Endothelial cell of umbilical vein (primary cell): ENCODE data around the gene IQGAP2. TPM values are rescaled to one million over a fixed set of nuclear protein-coding genes. Genes with fewer than 3 reads are reported as not detected.

ENCODE experiments used
- BruUV-seq: library from RNA; stranded (reverse); fragments of 400-500 nt; replicated peaks from 2 replicates; lab custom pipeline; 2021; lab: Mats Ljungman, UMichigan
- CTCF ChIA-PET: fragments of 300-600, 350-600 bp; sonication (Branson Sonifier 250); formaldehyde crosslinking; loops from one replicate; lab custom pipeline; 2021; ENCODE audit warnings: antibody characterized with exemption, inconsistent platforms; lab: Charles Lee
- POLR2A ChIA-PET: fragments of 300-600, 350-600 bp; sonication (Branson Sonifier 250); formaldehyde crosslinking; loops from one replicate; lab custom pipeline; 2021; ENCODE audit warnings: antibody characterized with exemption, inconsistent platforms; lab: Charles Lee
- DNase-seq: peaks from one replicate; pipeline ENCODE4 v3.0.0-alpha.2; 2011; ENCODE audit warnings: low read depth, low spot score
- FAIRE-seq: peaks from 2 replicates; lab custom pipeline; 2011; peaks lifted over from hg19 to GRCh38; lab: Jason Lieb, UNC
- H2AFZ ChIP-seq: 2 replicates; pipeline ENCODE4 v1.6.0; 2012; ENCODE audit warnings: low read depth, low read length, control low read depth, inconsistent platforms
- H3K27ac ChIP-seq: 2 replicates; pipeline ENCODE4 v1.5.1; 2011; ENCODE audit warnings: low read depth, mild to moderate bottlenecking, control low read depth, low read length, moderate library complexity; ENCODE audit not compliant: insufficient read depth
- H3K27me3 ChIP-seq, 2 experiments: 2 replicates each; pipeline versions ENCODE4 v1.6.0 to v1.6.1; 2011; ENCODE audit warnings: low read length in 2 of 2, mixed read lengths in 1 of 2; ENCODE audit not compliant: control insufficient read depth in 2 of 2, insufficient read depth in 2 of 2
- H3K36me3 ChIP-seq, 2 experiments: 2 replicates in 1 of 2; 3 replicates in 1 of 2; pipeline ENCODE4 v1.5.1; 2011; ENCODE audit warnings: low read length in 2 of 2, mild to moderate bottlenecking in 1 of 2, moderate library complexity in 1 of 2; ENCODE audit not compliant: control insufficient read depth in 2 of 2, insufficient read depth in 2 of 2; ENCODE audit errors: extremely low read depth in 1 of 2
- H3K4me1 ChIP-seq: 3 replicates; pipeline ENCODE4 v1.5.1; 2011; ENCODE audit warnings: mild to moderate bottlenecking, low read length; ENCODE audit not compliant: control insufficient read depth, insufficient read depth; ENCODE audit errors: extremely low read depth
- H3K4me2 ChIP-seq: 2 replicates; pipeline ENCODE4 v1.6.1; 2011; ENCODE audit warnings: low read length, control low read depth, mixed read lengths; ENCODE audit not compliant: insufficient read depth
- H3K4me3 ChIP-seq, 3 experiments: fragments of 200-600 bp in 1 of 3; sonication (generic), shearing (Covaris generic) in 1 of 3; replicated peaks in 1 of 3; 2 replicates each; pipeline ENCODE4 v1.5.1; 2011 to 2016; ENCODE audit warnings: control low read depth in 3 of 3, low read length in 3 of 3, mild to moderate bottlenecking in 2 of 3, inconsistent platforms in 1 of 3, low read depth in 1 of 3, moderate library complexity in 1 of 3; ENCODE audit not compliant: insufficient read depth in 1 of 3
- H3K79me2 ChIP-seq: 2 replicates; pipeline ENCODE4 v1.6.0; 2012; ENCODE audit warnings: low read length, inconsistent platforms; ENCODE audit not compliant: control insufficient read depth, insufficient read depth
- H3K9ac ChIP-seq: replicated peaks from 2 replicates; pipeline ENCODE3; 2011; ENCODE audit warnings: low read length, control low read depth; ENCODE audit not compliant: insufficient read depth; ENCODE audit errors: extremely low read depth
- H3K9me1 ChIP-seq: replicated peaks from 3 replicates; pipeline ENCODE4 v1.6.0; 2011; ENCODE audit warnings: mild to moderate bottlenecking, low read length; ENCODE audit not compliant: control insufficient read depth, insufficient read depth; ENCODE audit errors: extremely low read depth
- H3K9me3 ChIP-seq: replicated peaks from 2 replicates; pipeline ENCODE4 v1.5.1; 2012; ENCODE audit warnings: low read length, inconsistent platforms; ENCODE audit not compliant: control insufficient read depth, insufficient read depth
- H4K20me1 ChIP-seq: replicated peaks from 2 replicates; pipeline ENCODE3; 2011; ENCODE audit warnings: mild to moderate bottlenecking, low read length; ENCODE audit not compliant: control insufficient read depth, insufficient read depth; ENCODE audit errors: extremely low read depth
- EZH2 ChIP-seq: IDR thresholded peaks from 2 replicates; pipeline ENCODE4 v1.6.1; 2012; ENCODE audit warnings: borderline replicate concordance, low read depth, mild to moderate bottlenecking, moderate library complexity, low read length, inconsistent platforms; ENCODE audit not compliant: severe bottlenecking
- FOS ChIP-seq: IDR thresholded peaks from 2 replicates; pipeline ENCODE4 v1.6.1; 2011; ENCODE audit warnings: mild to moderate bottlenecking, low read length, moderate library complexity, borderline replicate concordance; ENCODE audit not compliant: insufficient read depth
- GATA2 ChIP-seq: IDR thresholded peaks from 2 replicates; pipeline ENCODE4 v1.7.0; 2011; ENCODE audit warnings: low read depth, mild to moderate bottlenecking, moderate library complexity, mixed read lengths, low read length; ENCODE audit not compliant: insufficient read length, insufficient read depth
- JUN ChIP-seq: IDR thresholded peaks from 2 replicates; pipeline ENCODE4 v1.6.1; 2011; ENCODE audit warnings: borderline replicate concordance, low read depth; ENCODE audit not compliant: insufficient read length, insufficient read depth
- MYC ChIP-seq: IDR thresholded peaks from one replicate; pipeline ENCODE4 v1.6.1; 2011; ENCODE audit warnings: mild to moderate bottlenecking, low read depth, low read length
- POLR2A ChIP-seq: IDR thresholded peaks from 2 replicates; pipeline ENCODE4 v1.6.1; 2012; ENCODE audit warnings: low read depth, mild to moderate bottlenecking, control low read depth, low read length
- POLR2AphosphoS5 ChIP-seq: IDR thresholded peaks from 2 replicates; pipeline ENCODE4 v1.6.1; 2012; ENCODE audit warnings: low read depth, mild to moderate bottlenecking, control low read depth, low read length, moderate library complexity; ENCODE audit not compliant: insufficient read depth
- dilution Hi-C: fragments of 300-500 bp; cut with MboI; formaldehyde crosslinking; loops from one replicate; pipeline ENCODE4 v1.15.0; 2019; ENCODE audit warnings: low sequenced_read_pairs; ENCODE audit not compliant: extremely low pct_ligation_motif_present
- intact Hi-C: fragments of 100-400 bp; cut with micrococcal nuclease; formaldehyde crosslinking; loops from one replicate; pipeline ENCODE4 v1.10.0; 2022
- polyA plus RNA-seq, 4 experiments: library from polyadenylated mRNA; depleted of rRNA in 3 of 4; stranded (reverse) in 3 of 4; unstranded in 1 of 4; fragments of >200 nt; gene quantifications; 2 replicates each; pipeline versions ENCODE4 v1.2.1 to v1.2.3, GENCODE V29; 2011 to 2012; ENCODE audit warnings: missing spikeins in 1 of 4
- total RNA-seq: library from RNA; stranded (reverse); gene quantifications from 2 replicates; pipeline ENCODE4 v1.2.3, GENCODE V29; 2021
- TF ChIP-seq, protein P1 (sequence below): IDR thresholded peaks from 2 replicates; pipeline ENCODE4 v1.6.1; 2011; ENCODE audit not compliant: insufficient read depth, insufficient read length
- TF ChIP-seq, protein P2 (sequence below), 2 donors: IDR thresholded peaks; 1 replicate in 1 of 2; 2 replicates in 1 of 2; pipeline ENCODE4 v1.5.1; 2011; ENCODE audit warnings: low read length in 2 of 2, mild to moderate bottlenecking in 2 of 2, moderate library complexity in 2 of 2, control low read depth in 1 of 2, inconsistent platforms in 1 of 2, low read depth in 1 of 2; ENCODE audit not compliant: insufficient read depth in 1 of 2; ENCODE audit errors: extremely low read depth in 1 of 2

The IQGAP2 gene
- total and polyA plus RNA-seq, 2 donors (not counting 3 experiments of a cell fraction or from before 2014, with no cell fraction given): 4.5 to 4.7 TPM

DNA sequence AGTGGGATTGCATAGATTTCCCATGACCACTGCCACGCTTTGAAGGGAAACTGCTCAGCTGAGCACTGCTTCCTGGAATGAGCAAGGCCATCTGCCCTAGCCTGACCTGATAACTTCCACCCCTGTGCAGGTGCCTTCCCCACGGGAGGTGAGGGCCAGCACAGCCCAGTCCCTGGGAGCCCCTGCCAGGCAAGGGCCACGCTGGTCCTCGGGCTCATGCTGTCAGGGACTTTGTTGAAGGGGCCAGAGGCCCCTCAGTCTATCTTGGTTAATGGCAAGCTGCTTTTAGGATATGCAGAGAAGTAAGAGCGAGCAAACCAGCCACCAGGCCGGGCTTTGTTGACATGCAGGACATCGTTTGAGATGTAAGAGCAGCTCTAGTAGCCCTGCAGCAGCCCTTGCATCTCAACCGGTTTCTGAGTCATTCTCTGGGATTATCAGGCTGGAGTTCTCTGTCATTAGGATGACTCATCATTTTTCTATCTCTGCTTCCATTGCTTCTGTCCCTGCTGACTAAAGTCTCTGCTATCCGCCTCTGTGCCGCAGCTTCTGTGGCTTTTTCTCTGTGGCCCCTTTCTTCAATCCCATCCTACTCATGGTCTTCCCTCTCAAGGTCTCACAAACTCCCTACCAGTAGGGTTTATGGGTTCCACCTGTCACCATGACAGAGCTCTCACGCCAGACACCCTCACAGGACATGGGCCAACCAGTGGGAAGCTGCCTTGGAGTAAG is 30.6 kb upstream of the IQGAP2 start:
- FAIRE-seq: no peak
- no peaks in the 10 kb centered on the region for H3K27me3 ChIP-seq
- H3K79me2 ChIP-seq: no peaks in the 10 kb centered on the region
- no peak overlapping the region for H3K4me2 ChIP-seq
- no peaks in the 10 kb centered on the region for H3K9me3 ChIP-seq
- ChIA-PET CTCF (interaction anchor here (0.8 kb wide), 1 partner anchor 64 kb away, joined by 3 read pairs; no protein-coding TSS in a partner anchor), POLR2A (no interaction called here)
- H3K27ac ChIP-seq: no peak overlapping the region
- no peaks in the 10 kb centered on the region for H3K4me1 ChIP-seq
- dilution Hi-C loops: no loop called here
- H3K4me3 ChIP-seq: no peak overlapping the region
- BruUV-seq: no TSS peak
- intact Hi-C loops: no loop called here
- no peaks in the 10 kb centered on the region for H4K20me1 ChIP-seq
- no peaks in the 10 kb centered on the region for H3K36me3 ChIP-seq
- H3K9ac ChIP-seq: no peak overlapping the region
- TF ChIP-seq JUN: peak; percentile 49
- no peak for TF ChIP-seq POLR2A
- TF ChIP-seq, protein P1, sequence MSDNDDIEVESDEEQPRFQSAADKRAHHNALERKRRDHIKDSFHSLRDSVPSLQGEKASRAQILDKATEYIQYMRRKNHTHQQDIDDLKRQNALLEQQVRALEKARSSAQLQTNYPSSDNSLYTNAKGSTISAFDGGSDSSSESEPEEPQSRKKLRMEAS: no peak
- no peak for TF ChIP-seq MYC
- TF ChIP-seq FOS: peak; percentile 30
- DNase-seq: no peak
- H2AFZ ChIP-seq: no peak overlapping the region
- no peaks in the 10 kb centered on the region for H3K9me1 ChIP-seq

DNA sequence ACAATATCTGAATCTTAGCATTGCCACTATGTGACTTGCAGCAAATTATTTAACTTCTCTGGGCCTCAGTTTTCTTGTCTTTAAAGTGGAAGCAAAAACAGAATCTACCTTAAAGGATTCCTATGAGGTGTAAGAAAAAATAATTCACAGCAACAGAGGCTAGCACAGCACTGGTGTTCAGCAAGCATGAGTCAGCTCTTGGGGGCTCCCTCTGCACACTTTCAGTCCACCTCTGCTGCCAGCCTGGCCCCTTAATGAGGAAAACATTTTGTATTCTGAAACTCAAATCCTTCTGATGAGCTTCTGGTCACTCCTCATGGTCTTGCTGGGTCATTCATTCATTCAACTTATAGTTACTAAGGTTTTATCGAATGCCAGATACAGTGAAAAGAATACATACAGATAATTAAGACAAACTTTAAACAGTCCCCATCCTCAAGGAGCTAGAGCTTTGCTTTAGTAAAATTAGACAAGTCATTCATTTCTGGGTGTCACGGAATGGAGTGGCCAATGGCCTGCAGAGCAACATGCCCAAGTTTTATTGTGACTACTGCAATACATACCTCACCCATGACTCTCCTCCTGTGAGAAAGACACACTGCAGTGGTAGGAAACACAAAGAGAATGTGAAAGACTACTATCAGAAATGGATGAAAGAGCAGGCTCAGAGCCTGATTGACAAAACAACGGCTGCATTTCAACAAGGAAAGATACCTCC is 26.8 kb upstream of the IQGAP2 start:
- H3K9ac ChIP-seq: no peak overlapping the region
- FAIRE-seq: no peak
- TF ChIP-seq POLR2AphosphoS5: no peak
- TF ChIP-seq MYC: no peak
- TF ChIP-seq, protein P1: no peak
- no peak for TF ChIP-seq JUN
- TF ChIP-seq, protein P2, sequence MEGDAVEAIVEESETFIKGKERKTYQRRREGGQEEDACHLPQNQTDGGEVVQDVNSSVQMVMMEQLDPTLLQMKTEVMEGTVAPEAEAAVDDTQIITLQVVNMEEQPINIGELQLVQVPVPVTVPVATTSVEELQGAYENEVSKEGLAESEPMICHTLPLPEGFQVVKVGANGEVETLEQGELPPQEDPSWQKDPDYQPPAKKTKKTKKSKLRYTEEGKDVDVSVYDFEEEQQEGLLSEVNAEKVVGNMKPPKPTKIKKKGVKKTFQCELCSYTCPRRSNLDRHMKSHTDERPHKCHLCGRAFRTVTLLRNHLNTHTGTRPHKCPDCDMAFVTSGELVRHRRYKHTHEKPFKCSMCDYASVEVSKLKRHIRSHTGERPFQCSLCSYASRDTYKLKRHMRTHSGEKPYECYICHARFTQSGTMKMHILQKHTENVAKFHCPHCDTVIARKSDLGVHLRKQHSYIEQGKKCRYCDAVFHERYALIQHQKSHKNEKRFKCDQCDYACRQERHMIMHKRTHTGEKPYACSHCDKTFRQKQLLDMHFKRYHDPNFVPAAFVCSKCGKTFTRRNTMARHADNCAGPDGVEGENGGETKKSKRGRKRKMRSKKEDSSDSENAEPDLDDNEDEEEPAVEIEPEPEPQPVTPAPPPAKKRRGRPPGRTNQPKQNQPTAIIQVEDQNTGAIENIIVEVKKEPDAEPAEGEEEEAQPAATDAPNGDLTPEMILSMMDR (IDR thresholded peaks at IDR 0.05; ENCODE audit: extremely low read depth in 1 of 2, insufficient read depth in 1 of 2, low read depth in 1 of 2, low read length in 2 of 2): no peak
- TF ChIP-seq FOS: no peak
- TF ChIP-seq GATA2: no peak
- no peak for TF ChIP-seq EZH2
- TF ChIP-seq POLR2A: no peak
- dilution Hi-C loops (no loop called here), intact Hi-C loops (no loop called here)
- no peaks in the 10 kb centered on the region for H3K9me1 ChIP-seq
- no peaks in the 10 kb centered on the region for H3K9me3 ChIP-seq
- no TSS peak for BruUV-seq
- ChIA-PET POLR2A (no interaction called here), CTCF (no interaction called here)
- no peaks in the 10 kb centered on the region for H3K79me2 ChIP-seq
- H3K36me3 ChIP-seq: no peaks in the 10 kb centered on the region
- no peaks in the 10 kb centered on the region for H4K20me1 ChIP-seq
- H3K27me3 ChIP-seq: no peaks in the 10 kb centered on the region
- H3K4me1 ChIP-seq: no peaks in the 10 kb centered on the region
- H2AFZ ChIP-seq: no peak overlapping the region
- H3K27ac ChIP-seq: no peak overlapping the region
- H3K4me2 ChIP-seq: no peak overlapping the region
- H3K4me3 ChIP-seq: no peak overlapping the region
- no peak for DNase-seq
